ENCODE data around the gene STX8. TPM values are rescaled to one million over a fixed set of nuclear protein-coding genes. Genes with fewer than 3 reads are reported as not detected.

The STX8 gene
- total and polyA plus RNA-seq, 8 donors: 21.6 to 559 (median 75.0) TPM

GRCh38 chr17:9427465-9428315 lies 147.9 kb downstream of the STX8 start:
- H3K4me1 ChIP-seq: peaks cover 0 to 23% (median 6%) of the 10 kb centered on the region in 4 donors
- H3K9me3 ChIP-seq: no peaks in the 10 kb centered on the region
- H3K4me3 ChIP-seq: no peak overlapping the region
- DNase-seq: no peak
- WGBS, 5 donors: 81 to 88% (median 85%) methylated on average over 11 of the region's 11 CpGs
- no peaks in the 10 kb centered on the region for H3K36me3 ChIP-seq
- intact Hi-C loops (cut with DNase I; ENCODE audit: low total_unique reads): no loop called here
- no peaks in the 10 kb centered on the region for H3K27me3 ChIP-seq
- H3K27ac ChIP-seq: peak overlapping the region in 2 of 5 donors; percentile 28 to 49
- TF ChIP-seq POLR2AphosphoS5 (IDR thresholded peaks at IDR 0.05): no peak
- TF ChIP-seq POLR2A (IDR thresholded peaks at IDR 0.05): no peak
- no peak for TF ChIP-seq EP300 (IDR thresholded peaks at IDR 0.05)
- no peak for TF ChIP-seq CTCF (IDR thresholded peaks at IDR 0.05)

- Histone ChIP-seq H3K9me3 (no peaks in the 10 kb centered on the region), H3K4me1 (peaks cover 0 to 9% (median 0%) of the 10 kb centered on the region in 4 donors), H3K27ac (no peak overlapping the region), H3K36me3 (peaks cover 0 to 5% (median 2%) of the 10 kb centered on the region in 4 donors), H3K4me3 (no peak overlapping the region), H3K27me3 (no peaks in the 10 kb centered on the region)
- intact Hi-C loops (cut with DNase I; ENCODE audit: low total_unique reads): no loop called here
- TF ChIP-seq CTCF (IDR thresholded peaks at IDR 0.05) (no peak), POLR2AphosphoS5 (IDR thresholded peaks at IDR 0.05) (no peak), EP300 (IDR thresholded peaks at IDR 0.05) (no peak), POLR2A (IDR thresholded peaks at IDR 0.05) (no peak)
- 94 to 97% (median 95%) methylated on average over 8 of the region's 8 CpGs for WGBS, 5 donors
- no peak for DNase-seq
Observed at GRCh38 chr17:9424071-9424640, 151.5 kb downstream of the STX8 start.

GRCh38 chr17:9421525-9421924 lies 154.1 kb downstream of the STX8 start:
- intact Hi-C loops (cut with DNase I; ENCODE audit: low total_unique reads): no loop called here
- H3K36me3 ChIP-seq: peaks cover 0 to 5% (median 2%) of the 10 kb centered on the region in 4 donors
- no peak for DNase-seq
- H3K4me3 ChIP-seq: no peak overlapping the region
- peaks cover 0 to 13% (median 5%) of the 10 kb centered on the region in 4 donors for H3K9me3 ChIP-seq
- no peak overlapping the region for H3K27ac ChIP-seq
- 92 to 95% (median 94%) methylated on average over 4 of the region's 4 CpGs for WGBS, 5 donors
- no peaks in the 10 kb centered on the region for H3K27me3 ChIP-seq
- H3K4me1 ChIP-seq: no peaks in the 10 kb centered on the region
- no peak for TF ChIP-seq EP300 (IDR thresholded peaks at IDR 0.05)
- no peak for TF ChIP-seq POLR2AphosphoS5 (IDR thresholded peaks at IDR 0.05)
- TF ChIP-seq POLR2A (IDR thresholded peaks at IDR 0.05): no peak
- no peak for TF ChIP-seq CTCF (IDR thresholded peaks at IDR 0.05)

- H3K27ac ChIP-seq: no peak overlapping the region
- TF ChIP-seq POLR2AphosphoS5 (IDR thresholded peaks at IDR 0.05): no peak
- H3K9me3 ChIP-seq: peaks cover 0 to 13% (median 5%) of the 10 kb centered on the region in 4 donors
- intact Hi-C loops (cut with DNase I; ENCODE audit: low total_unique reads): no loop called here
- no peaks in the 10 kb centered on the region for H3K4me1 ChIP-seq
- H3K27me3 ChIP-seq: no peaks in the 10 kb centered on the region
- H3K36me3 ChIP-seq: peaks cover 0 to 5% (median 2%) of the 10 kb centered on the region in 4 donors
- H3K4me3 ChIP-seq: no peak overlapping the region
- 85 to 93% (median 90%) methylated on average over 10 of the region's 10 CpGs for WGBS, 5 donors
- DNase-seq: no peak
Observed at GRCh38 chr17:9419932-9420453, 155.6 kb downstream of the STX8 start.

Measured in stomach (tissue), 9 donors.